Measurements from ENCODE around the gene DYRK3. TPM values are rescaled to one million over a fixed set of nuclear protein-coding genes. Genes with fewer than 3 reads are reported as not detected.

The DYRK3 gene
- total RNA-seq (2022; extraction: Qiagen RNA extraction; ENCODE audit: low read depth), result 8.1 to 10.7 TPM (median 9.7 TPM) in 5 replicates

DNA sequence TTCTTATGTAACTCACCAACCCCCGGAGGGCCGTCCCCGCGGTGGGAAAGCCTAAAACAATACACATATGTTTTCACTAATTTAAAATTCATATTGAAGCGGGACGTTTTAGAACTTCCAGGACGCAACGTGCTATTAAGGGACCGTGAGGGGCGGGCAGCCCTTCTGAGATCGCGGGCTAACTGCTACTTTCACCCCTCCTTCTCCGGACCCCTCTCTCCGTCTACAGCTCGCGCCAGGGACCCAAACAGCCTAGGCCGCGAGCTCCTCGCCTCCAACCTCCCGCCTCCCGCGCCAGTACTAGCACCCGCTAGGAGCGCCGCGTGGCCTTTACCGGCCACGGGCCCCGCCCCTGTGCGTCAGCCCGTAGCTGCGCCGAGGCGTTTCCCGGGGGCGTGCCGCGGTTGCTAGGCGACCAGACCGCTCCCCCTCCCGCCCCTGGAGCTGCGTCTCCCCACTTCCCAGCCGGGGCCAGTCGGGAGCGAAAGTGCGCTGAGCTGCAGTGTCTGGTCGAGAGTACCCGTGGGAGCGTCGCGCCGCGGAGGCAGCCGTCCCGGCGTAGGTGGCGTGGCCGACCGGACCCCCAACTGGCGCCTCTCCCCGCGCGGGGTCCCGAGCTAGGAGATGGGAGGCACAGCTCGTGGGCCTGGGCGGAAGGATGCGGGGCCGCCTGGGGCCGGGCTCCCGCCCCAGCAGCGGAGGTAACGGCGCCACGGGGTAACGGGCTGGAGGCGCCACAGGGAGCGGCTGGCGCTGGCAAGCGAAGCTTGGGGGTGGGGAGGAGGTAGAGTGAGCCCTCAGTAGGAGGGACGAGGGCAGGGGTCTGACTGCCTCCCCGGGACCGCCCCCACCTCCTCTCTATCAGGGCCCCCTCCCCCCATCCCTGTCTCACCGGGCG, at the start of gene DYRK3:
DYRK3 (plus strand) TSS at position 457 of the 898 bp plus-strand sequence; CDS start at position 625, 168 bp downstream.

DNA sequence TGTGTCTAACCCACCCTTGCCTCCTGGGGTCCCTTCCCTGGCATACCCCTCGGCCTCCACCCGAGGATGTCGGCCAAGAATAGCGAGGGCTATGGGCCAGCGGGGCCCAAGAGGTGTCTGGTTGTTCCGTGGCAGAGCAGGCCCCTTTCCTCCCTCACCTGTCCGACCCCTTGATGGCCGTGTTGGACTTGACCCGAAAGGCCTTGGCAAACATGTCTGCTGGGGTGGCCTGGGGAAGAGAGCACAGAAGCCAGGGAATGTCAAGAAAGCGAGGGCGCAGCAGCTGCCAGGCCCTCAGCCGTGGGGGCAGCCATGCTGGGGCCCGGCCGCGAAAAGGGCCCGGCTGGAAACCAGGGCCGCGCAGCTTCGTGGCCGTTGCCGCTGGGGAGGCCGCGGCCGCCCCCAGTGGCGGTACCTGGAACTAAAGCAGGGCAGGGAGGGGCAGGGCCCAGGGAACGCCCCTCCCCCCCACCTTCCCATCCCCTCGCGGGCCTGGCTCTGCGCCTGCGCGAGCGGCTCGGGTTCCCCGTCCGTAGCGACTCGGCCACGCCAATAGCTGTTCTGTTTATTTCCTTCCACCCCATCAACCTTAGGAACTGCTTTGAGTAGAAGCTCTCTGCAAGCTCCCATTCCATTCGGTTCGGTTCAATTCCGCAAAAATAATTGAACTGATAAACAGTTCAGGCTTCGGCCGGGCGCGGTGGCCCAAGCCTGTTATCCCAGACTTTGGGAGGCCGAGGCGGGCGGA, 23.0 kb upstream of the DYRK3 start, which contains the start of gene EIF2D:
EIF2D (minus strand) TSS at position 337 of the 748 bp plus-strand sequence; CDS start at position 214, 123 bp downstream.

DNA sequence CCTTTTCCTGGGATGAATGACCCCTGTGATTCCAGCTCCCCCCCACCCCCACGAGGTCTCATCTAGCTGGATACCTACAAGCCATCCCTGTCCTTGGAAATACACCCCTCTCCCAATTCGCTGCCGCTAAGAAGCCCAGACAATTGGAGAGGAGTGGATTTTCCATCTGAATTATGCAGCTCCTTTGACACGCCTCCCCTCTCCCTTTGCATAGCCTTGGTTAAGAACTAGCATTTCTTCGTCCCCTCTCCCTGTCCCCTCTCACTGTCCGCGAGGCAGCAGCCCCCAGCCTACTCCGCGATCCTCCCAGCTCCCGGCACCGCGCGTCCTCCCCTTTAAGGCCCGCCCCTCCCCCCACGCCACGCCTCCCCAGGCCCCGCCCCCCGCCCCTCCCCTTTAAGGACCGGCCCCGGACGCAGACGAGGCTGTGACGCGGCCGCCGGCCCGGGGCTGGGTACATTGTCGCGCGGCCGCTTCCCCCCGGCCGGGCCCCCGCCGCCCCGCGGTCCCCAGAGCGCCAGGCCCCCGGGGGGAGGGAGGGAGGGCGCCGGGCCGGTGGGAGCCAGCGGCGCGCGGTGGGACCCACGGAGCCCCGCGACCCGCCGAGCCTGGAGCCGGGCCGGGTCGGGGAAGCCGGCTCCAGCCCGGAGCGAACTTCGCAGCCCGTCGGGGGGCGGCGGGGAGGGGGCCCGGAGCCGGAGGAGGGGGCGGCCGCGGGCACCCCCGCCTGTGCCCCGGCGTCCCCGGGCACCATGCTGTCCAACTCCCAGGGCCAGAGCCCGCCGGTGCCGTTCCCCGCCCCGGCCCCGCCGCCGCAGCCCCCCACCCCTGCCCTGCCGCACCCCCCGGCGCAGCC, 49.4 kb downstream of the DYRK3 start, which contains the start of gene MAPKAPK2:
MAPKAPK2 (plus strand) TSS at position 428 of the 856 bp plus-strand sequence; CDS start at position 753, 325 bp downstream.

Other genes with a start within 250 kb of the DYRK3 start
- gene IKBKE, start 165.1 kb upstream of the DYRK3 start, total RNA-seq (2022; extraction: Qiagen RNA extraction; ENCODE audit: low read depth), result 6.0 to 7.7 TPM (median 6.9 TPM) in 5 replicates
- gene RASSF5, start 128.0 kb upstream of the DYRK3 start, total RNA-seq (2022; extraction: Qiagen RNA extraction; ENCODE audit: low read depth), result 1.1 to 1.2 TPM (median 1.1 TPM) in 5 replicates
- 30.8 to 35.7 TPM (median 34.9 TPM) in 5 replicates for gene EIF2D, start 23.1 kb upstream of the DYRK3 start, total RNA-seq (2022; extraction: Qiagen RNA extraction; ENCODE audit: low read depth)
- 71.9 to 87.9 TPM (median 84.8 TPM) in 5 replicates for gene MAPKAPK2, start 49.4 kb downstream of the DYRK3 start, total RNA-seq (2022; extraction: Qiagen RNA extraction; ENCODE audit: low read depth)
- gene IL19, start 135.2 kb downstream of the DYRK3 start, total RNA-seq (2022; extraction: Qiagen RNA extraction; ENCODE audit: low read depth), result not detected in 5 replicates
- not detected in 5 replicates for gene IL10, start 137.0 kb downstream of the DYRK3 start, total RNA-seq (2022; extraction: Qiagen RNA extraction; ENCODE audit: low read depth)
- gene IL20, start 230.1 kb downstream of the DYRK3 start, total RNA-seq (2022; extraction: Qiagen RNA extraction; ENCODE audit: low read depth), result not detected in 5 replicates

Data from A549 treated with GW870086 at 1 μM for 4 hours (cell line).